ENCODE measurements around the gene MRPL40.

- TF ChIP-seq CTCF (IDR thresholded peaks at IDR 0.05; ENCODE audit: poor library complexity, severe bottlenecking) (no peak), POLR2AphosphoS5 (IDR thresholded peaks at IDR 0.05) (no peak)
Observed at GRCh38 chr22:19411690-19412045, 20.7 kb upstream of the MRPL40 start.
